GM18909 (cell line): ENCODE data around the gene XPR1.
"Not testable (repeated sequence)": the region's sequence is repeated elsewhere in the genome, so short reads cannot be mapped to it uniquely, and the experiment has no call there.

Source experiments
- ATAC-seq: cut with Tn5 transposase; IDR thresholded peaks from one replicate; pipeline ENCODE4 v1.9.1; 2021; ENCODE audit warnings: mild to moderate bottlenecking; ENCODE audit not compliant: unreplicated experiment, poor library complexity

The XPR1 gene

DNA sequence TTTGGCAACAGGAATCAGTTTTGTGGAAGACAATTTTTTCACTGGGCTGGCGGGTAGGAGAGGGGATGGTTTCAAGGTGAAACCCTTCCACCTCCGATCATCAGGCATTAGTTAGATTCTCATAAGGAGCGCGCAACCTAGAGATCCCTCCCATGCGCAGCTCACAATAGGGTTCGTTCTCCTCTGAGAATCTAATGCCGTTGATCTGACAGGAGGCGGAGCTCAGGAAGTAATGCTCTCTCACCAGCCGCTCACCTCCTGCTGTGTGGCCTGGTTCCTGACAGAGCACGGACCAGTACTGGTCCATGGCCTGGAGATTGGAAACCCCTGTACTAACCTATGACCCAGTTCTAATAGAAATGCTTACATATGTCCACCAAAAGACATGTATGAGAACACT, 184.3 kb downstream of the XPR1 start:
- no peak for ATAC-seq

DNA sequence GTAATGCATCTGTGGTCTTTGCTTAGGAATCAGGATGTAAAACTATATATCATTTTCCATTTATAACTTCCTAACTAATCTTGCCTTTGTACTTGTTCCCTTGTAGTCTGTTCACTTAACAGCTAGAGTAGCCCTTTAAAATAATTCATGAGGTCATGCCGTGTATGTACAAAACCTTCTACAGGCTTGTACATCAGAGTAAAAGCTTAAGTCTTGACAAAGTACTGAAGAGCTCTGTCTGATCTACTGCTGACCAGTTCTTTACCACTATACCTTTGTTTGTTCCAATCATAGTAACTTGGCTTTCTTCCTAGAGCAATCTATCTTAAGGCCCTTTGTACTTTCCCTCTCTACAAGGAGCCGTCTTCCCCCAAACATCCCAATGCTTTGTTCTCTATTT, 190.1 kb downstream of the XPR1 start:
- ATAC-seq: no peak

DNA sequence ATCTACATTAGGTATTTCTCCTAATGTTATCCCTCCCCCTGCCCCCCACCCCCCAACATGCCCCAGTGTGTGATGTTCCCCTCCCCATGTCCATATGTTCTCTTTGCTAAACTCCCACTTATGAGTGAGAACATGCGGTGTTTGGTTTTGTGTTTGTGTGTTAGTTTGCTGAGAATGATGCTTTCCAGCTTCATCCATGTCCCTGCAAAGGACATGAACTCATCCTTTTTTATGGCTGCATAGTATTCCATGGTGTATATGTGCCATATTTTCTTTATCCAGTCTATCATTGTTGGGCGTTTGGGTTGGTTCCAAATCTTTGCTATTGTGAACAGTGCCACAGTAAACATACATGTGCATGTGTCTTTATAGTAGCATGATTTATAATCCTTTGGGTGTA, 199.7 kb downstream of the XPR1 start:
- not testable (repeated sequence) for ATAC-seq

DNA sequence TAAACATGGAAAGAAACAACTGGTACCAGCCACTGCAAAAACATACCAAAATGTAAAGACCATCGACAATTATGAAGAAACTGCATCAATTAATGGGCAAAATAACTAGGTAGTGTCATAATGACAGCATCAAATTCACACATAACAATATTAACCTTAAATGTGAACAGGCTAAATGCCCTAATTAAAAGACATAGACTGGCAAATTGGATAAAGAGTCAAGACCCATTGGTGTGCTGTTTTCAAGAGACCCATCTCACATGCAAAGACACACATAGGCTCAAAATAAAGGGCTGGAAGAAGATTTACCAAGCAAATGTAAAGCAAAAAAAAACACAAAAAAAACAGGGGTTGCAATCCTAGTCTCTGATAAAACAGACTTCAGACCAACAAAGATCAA, 201.4 kb downstream of the XPR1 start:
- ATAC-seq: not testable (repeated sequence)

DNA sequence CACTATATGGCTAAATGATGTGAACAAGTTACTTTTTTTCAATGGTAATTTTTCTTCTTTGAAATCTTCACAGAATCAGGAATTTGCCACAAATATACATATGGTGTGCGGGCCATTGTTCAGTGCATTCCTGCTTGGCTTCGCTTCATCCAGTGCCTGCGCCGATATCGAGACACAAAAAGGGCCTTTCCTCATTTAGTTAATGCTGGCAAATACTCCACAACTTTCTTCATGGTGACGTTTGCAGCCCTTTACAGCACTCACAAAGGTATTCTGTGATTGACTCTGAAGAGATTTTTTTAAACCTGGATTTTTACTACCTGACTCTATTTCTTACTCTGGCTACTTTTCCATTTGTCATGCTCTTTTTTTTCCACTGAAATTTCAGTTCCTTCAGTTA, 204.6 kb downstream of the XPR1 start:
- no peak for ATAC-seq

DNA sequence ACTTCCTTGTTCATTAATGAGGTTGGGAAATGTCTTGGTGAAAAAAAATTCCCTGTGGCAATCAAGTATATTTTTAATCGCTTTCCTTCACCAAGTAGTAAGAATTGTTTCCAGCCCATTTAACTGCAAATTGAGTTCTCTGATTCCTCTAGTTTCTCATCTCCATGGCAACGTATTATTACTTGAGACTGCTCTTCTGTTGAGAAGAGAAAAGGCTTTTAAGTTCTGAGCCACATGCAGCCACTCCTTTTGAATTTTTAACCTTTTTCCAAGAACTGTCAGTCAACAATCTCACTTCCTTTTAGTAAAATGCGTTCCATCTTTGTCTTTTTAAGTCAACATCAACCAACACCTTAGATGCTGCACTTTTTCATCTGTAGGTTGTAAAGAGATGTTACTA, 205.2 kb downstream of the XPR1 start:
- ATAC-seq: no peak

DNA sequence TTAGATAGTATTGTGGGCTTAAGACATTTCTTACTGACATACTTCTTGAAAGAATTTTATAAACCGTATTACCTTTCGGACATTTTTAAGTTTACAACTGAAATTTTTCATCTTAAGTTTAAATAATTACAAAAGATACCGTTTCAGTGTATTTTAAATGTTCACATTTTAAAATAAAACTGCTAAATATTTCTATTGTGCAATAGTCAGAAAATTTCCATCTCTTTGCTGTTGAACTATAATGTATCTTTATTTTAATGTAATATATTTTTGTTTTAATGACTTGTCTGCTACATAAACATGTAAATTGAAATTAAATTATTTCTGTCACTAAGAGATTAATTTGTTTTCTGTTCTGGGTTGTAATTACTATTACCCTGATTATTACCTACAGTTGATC, 206.7 kb downstream of the XPR1 start:
- no peak for ATAC-seq

DNA sequence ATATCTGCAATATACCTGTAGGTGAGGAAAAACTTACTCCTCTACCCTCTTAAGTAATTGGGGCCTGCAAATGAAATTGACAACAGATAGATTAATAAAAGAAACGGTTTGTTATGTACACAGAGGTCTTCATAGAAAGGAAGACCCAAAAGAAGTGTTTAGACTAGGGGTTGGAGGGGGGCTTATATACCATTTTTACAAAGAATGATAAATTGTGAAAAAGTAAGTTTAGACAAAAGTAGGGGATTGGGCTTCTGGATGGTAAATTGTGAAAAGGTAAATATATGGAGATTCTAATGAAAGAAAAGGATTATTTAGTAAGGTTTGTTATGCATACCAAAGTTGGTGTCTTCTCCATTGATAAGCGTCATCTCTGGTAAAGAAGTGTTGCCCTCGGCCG, 207.7 kb downstream of the XPR1 start:
- no peak for ATAC-seq

DNA sequence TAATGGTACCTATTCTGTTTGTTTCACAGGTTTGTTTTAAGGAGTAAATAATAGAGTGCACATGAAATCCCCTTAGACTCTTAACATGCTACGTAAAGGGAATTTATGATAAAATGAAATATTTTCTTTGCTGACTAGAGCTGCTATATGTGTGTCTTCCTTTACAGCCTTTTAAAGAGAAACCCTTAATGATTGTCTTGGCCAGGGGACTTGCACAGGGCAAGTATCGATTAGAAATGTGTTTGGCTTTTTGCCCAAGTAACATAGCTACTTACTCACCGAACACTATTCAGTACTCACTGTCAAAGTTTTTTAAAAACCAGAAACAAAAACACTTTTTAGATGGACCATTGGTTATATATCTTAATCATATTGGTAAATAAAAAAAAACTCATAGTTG, 209.6 kb downstream of the XPR1 start:
- no peak for ATAC-seq

DNA sequence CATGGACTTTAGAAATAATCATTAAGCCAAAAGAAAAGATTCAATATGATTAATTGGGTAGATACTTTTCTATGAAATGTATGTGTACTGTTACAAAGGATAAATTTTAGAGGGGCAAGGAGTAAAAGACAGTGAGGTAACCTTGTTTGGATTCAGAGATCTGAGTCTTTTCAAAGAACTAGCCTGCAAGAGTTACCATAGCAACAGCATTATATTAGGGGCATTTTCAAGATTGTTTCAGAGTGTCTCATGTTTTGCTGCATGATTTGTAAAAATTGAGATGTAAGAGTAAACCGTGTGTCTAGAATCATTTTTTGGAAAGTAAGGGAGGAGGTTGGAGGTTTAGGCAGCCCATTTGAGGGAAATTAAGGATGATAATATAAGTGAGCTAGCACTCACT, 210.2 kb downstream of the XPR1 start:
- ATAC-seq: no peak

DNA sequence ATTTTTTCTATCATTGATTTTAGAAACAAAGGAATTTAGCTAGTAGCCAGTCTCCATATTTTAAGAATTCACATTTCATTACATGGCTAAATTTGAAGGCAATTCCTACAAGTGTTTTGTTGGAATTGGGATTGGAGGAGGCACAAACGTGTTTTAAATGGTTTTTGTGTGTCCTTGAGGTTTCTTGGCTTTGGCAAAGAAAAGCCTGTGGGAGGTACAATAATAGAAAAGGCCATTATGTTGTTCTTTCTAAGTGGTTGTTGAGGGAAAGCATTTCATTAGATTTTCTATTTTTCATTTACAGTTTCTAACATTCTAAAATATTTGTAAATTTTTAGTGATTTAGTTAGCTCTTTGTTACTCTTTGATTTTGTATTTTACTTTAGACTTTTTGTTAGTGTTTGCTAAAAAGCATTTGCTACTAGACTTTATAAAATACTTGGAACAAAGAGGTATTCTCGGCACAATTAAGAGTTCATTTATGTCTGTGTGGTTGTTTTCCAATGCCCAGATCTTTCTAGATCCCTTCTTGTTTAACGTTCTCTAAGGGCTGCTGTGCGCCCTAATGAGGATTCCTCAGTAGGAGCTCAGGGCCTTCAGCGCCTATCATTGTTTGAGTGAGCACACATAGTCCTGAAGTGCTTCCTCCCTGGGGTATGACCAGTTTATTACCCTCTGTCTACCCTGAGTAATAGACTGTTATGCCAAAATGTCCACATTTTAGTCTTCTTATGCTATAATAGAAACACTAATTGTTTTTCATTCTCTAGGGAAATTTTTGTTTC, 210.9 kb downstream of the XPR1 start:
- no peak for ATAC-seq

DNA sequence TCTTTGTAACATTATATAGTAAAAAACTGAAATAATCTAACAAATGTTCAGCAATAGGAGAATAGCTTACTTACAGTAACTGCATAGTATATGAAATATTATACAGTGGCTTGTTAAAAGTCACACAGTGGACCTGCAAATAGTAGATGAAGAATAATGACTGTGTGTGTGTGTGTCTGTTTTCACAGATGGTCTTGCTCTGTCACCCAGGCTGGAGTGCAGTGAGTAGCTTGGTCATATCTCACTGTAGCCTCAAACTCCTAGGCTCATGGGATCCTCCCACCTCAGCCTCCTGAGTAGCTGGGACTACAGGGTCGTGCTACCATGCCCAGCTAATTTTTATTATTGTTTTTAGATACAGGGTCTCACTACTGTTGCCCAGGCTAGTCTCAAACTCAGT, 213.5 kb downstream of the XPR1 start:
- ATAC-seq: no peak

DNA sequence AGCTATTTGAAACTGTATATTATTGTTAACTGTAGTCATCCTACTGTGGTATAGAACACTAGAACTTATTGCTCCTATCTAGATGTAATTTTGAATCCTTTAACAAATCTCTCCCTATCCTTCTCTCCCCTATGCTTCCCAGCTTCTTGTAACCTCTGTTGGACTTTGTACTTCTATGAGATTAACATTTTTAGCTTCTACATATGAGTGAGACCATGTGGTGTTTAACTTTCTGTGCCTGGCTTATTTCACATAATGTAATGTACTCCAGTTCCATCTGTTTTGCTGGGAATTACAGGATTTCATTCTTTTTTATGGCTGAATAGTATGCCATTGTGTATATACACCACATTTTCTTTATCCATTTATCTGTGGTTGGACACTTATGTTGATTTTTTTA, 216.4 kb downstream of the XPR1 start:
- ATAC-seq: no peak

DNA sequence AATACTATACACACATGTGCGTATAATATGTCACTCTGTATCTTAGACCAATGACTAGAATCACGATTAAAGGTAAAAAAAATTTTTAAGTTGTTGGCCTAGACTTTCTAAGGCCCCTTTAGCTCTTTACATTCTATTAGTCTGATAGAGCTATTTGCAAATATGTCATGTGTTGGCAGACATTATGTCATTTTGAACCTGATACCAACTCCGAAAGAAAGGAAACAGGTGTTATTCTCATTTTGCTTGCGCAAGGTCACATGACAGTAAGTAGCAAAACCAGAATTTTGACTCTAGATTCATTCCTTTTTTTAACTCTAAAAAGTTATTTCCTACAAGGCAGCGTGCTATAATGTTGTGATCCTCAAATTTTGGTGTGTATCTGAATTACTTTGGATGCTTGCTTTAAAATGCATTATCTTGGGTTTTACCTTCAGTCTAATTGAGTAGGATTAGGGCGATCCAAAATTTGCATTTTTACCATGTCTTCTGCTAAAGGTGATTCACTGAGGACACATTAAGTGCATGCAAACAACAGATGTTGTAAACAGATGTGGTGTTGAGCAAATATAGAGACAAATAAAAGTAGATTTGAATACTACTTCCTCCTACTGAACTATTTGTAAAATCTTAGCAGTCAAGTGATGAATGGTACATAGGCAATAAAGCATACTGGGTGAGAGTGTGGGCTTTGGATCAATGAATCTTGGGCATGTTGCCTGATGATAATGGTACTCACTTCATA, 217.4 kb downstream of the XPR1 start:
- ATAC-seq: peak; percentile 67

DNA sequence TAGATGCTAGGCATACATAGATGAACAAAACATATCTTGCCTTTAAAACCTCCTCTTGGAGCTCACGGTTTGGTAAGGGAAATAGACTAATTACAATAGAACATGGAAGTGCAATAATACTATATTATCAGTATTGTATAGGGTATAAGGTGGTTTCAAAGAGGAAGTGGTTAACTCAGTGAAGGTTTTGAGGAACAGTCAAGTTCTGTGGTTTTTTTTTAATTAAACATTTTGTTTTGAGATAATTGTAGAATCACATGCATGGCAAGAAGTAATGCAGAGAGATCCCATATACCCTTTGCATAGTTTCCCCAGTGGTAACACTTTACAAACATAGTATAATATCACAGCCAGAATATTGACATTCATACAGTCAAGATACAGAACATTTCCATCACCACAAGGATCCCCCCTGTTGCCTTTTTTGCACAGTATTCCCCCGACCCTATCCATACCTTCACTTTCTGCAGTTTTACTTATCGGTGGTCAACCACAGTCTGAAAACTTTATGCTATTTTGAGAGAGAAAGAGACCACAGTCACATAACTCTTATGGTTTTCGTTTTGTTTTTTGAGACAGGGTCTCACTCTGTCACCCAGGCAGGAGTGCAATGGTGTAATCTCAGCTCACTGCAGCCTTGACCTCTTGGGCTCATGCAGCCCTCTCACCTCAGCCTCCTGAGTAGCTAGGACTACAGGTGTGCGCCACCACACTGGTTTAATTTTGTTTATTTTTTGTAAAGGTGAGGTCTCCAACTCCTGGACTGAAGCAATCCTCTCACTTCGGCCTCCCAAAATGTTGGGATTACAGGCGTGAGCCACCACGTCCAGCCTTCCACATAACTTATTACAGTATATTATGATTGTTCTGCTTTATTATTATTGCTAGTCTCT, 220.4 kb downstream of the XPR1 start:
- ATAC-seq: peak; percentile 47

DNA sequence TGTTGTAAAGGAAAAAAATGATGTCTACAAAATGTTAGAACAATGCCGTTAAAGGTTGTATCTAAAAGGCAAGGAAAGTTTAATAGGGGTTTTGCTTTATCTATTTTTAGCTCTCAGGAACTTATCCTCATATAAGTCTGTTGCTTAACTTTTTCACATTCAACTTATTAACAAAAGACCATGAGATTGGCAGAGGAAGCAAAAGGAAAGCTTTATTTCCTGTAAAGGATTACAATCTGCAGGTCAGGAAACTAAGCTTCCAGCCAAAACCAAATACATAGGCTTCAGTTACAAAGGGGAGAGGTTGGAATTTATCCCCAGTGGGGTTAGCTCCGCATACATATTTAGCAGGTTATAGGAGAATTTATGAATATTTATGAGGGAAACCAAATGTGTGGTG, 222.2 kb downstream of the XPR1 start:
- no peak for ATAC-seq

DNA sequence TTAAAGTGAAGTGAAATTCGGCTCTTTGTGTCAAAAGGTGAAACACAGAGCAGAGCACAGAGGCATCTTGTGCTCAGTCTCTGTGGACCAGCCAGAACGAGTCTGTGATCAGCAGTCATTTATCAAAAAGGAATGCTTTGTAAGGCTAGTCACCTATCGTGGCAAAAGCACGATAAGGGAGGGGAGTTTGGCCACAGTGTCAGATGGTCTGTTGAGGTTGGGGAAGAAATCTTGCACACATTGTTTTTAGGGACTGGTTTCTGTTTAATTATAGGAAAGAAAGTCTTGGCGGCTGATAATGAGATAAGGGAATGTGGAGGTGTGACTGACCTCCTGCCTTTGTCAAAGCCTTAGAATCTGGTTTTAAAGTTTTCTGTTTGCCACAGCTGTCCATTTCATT, 222.6 kb downstream of the XPR1 start:
- no peak for ATAC-seq

DNA sequence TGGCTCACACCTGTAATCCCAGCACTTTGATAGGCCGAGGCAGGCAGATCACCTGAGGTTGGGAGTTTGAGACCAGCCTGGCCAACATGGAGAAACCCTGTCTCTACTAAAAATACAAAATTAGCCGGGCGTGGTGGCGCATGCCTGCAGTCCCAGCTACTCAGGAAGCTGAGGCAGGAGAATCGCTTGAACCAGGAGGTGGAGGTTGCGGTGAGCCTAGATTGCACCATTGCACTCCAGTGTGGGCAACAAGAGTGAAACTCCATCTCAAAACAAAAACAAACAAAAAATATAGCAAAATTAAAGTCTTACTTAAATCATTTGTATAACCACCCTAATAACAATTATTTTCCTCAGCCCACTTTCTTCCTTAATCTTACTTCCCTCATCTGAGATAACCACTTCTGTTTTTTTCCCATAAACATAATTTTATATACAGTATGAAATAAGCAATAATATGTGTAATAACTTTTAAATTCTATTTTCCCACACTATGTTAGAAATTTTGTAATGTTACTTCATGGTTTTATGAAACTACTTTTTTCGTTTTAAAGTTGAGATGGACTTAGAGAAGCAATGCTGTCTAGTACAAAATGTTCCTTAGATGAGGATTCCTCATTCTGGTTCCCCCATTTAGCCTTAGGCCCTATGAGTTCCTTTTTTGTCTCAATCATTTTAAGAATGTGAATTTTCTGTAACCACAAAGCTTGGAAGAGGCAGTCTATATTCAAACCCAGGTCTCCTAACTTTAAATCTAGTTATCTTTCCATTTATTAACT, 226.3 kb downstream of the XPR1 start:
- ATAC-seq: not testable (repeated sequence)

DNA sequence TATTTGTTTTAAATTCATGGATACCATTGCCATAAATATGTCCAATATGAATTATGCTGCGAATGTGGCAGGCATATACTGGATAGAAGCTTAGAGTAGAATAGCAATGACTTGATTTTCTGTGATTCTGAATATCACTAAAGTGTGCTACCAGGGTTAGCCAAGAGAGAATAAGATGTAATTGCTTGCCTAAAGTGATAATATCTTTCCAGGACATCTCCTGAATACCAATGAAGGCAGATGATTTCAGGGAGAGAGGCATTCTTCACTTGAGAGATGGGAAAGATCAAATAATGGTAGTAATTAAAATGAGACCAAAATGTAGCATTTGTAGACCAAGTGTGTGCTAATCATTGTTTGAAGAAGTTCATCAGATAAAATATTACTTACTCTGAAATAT, 227.5 kb downstream of the XPR1 start:
- no peak for ATAC-seq

DNA sequence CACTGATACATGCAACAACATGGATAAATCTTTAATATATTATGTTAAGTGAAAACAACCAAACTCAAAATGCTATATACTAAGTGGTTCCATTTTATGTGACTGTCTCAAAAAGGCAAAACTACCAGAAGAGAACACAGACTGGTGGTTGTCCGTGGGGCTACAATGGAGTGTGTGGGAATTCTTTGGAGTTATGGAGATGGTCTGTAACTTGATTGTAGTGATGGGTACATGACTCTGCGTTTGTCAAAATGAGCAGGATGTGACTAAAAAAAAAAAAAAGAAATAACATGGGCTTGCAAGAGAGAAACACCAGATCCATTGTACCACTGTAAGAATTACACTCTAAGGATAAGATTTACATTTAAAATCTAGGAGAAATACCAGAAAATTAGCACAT, 228.7 kb downstream of the XPR1 start:
- no peak for ATAC-seq
